GM19035 (cell line): ENCODE measurements around the gene BRAF.
"Not testable (repeated sequence)": the region's sequence is repeated elsewhere in the genome, so short reads cannot be mapped to it uniquely, and the experiment has no call there.

Source experiments
- ATAC-seq: cut with Tn5 transposase; IDR thresholded peaks from one replicate; pipeline ENCODE4 v1.9.1; 2021; ENCODE audit not compliant: unreplicated experiment

Gene BRAF

DNA sequence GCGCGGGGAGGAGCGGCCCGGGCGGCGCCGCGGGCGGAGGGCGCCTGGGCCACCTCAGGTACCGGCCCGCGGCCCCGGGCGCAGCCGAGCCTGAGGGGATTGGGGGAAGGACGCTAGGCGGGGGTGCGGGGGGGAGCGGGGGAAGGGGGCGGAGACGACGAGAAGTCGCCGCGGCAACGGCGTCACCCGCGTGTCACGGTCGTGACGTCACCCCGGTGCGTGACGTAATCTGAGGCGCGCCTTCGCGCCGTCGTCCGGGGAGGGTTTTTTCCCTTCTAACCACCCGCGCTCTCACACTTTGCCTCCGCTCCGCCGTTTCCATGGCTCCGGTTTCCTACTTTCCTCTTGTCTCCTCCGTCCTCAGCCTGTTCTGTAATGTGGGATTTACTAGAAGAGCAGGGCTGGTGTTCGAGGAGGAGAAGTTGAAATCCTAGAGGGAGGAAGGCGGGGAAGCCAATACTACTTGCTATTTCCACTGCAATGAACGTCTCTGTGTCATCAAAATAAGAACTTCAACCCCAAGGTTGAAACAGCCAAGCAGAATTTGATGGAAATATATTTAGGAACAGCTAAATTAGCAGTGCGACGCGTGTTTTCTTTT lies at the start of gene BRAF:
TSS of gene BRAF (minus strand) at position 109 of the 601 bp plus-strand sequence. CDS start 226 bp downstream, outside the sequence.
- peak; percentile 57 for ATAC-seq

GRCh38 chr7:140972876-140973829 lies 48.4 kb upstream of the BRAF start:
- ATAC-seq = no peak

DNA sequence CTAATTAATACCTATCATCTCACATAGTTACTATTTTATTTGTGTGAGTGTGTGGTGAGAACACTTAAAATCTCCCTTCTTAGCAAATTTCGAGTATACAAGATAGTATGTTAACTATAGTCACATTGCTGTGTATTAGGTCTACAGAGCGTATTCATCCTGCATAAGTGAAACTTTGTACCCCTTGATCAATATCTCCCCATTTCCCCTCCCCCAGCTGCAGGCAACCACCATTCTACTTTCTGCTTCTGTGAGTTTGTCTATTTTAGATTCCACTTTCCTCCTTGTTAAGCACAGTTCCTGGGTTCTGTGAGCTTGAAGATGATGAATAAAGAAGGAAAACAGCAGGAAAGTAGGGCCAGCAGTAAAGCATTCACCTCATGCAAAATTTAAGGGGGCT lies 47.6 kb upstream of the BRAF start:
- no peak for ATAC-seq

DNA sequence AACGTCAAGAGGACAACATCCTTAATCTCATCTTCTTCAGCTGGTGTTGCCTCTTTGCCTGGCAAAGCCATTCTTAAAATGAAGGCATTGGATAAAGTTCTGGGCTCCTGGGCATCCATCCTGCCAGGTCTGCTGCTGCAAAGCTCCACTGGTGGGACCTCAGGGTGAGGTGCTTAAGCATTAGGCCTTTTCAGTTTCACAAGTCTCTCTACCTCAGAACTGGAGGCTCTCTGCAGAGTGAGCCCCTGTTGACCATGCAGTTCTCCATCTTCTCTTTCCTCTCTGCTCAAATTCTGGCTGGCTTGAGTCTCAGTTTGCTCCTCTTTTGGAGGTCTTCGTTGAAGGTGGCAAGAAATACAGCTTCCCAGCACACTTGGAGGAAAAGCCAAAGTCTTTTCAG lies 42.7 kb upstream of the BRAF start:
- no peak for ATAC-seq

DNA sequence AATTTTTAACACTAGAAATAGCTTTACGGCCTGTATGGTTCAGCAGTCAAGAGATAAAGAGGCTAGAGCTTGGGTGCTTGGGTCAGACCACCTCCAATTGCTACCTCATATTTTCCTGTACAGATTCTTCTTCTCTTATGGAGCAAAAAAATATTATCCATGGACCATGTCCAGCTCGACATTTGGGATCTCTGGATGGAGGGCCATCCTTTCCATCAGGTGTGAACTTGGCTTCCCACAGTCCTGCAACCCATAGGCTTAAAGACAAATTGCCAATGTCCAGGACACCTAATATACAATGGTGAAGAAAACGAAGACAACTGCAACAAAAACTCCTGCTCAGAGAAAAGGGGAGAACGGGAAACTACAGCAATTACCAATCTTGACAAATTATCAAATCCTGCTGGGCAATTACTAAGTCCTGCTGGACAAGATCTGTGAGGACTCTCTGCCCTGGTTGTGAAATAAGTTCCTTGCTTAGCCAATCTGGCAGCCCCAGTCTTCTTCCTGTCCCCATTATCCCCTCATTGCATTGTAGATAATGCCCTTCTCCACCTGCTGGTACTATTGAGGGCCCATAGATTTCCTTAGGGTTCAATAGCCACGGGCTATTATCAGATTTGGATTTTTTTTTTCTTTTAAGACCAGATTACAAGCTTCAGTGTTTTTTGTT lies 42.0 kb upstream of the BRAF start:
- no peak for ATAC-seq

- ATAC-seq = no peak
Observed at GRCh38 chr7:140961117-140961516, 36.4 kb upstream of the BRAF start.

DNA sequence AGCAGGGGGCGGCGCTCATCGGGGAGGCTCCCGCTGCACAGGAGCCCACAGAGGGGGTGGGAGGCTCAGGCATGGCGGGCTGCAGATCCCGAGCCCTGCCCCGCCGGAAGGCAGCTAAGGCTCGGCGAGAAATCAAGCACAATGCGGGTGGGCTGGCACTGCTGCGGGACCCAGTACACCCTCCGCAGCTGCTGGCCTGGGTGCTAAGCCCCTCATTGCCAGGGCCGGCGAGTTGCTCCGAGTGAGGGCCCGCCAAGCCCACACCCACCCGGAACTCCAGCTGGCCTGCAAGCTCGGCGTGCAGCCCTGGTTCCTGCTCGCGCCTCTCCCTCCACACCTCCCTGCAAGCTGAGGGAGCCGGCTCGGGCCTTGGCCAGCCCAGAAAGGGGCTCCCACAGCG lies 32.3 kb upstream of the BRAF start:
- ATAC-seq = not testable (repeated sequence)

DNA sequence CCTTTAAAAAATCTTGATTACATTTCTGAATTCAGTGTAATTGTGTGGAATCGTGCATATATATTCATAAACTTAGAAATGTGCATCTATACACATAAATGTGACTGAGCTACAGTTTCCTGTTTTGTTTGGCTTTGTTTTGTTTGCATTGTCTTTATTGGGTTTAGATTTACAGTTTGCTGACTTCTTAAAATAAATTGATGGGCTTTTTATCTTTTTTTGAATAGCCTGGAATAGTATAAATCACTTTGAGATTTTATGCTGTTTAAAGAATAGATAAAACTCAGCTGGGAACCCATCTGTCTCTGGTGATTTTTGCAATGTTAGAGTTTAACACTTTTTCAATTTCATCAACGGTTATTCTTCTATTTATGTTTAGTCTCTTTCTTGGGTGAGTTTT lies 21.2 kb upstream of the BRAF start:
- no peak for ATAC-seq

DNA sequence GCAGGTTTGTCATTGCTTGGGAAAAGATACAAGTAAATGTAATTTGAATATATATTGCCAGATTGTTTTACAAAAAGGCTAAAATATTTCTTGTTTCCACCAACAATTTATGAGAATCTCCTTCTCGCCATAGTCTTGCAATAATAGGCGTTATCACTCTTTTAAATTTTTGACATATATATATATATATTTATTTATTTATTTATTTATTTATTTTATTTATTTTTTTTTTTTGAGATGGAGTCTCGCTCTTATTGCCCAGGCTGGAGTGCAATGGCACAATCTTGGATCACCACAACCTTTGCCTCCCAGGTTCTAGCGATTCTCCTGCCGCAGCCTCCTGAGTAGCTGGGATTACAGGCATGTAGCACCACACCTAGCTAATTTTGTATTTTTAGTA lies 17.5 kb upstream of the BRAF start:
- ATAC-seq = not testable (repeated sequence)

DNA sequence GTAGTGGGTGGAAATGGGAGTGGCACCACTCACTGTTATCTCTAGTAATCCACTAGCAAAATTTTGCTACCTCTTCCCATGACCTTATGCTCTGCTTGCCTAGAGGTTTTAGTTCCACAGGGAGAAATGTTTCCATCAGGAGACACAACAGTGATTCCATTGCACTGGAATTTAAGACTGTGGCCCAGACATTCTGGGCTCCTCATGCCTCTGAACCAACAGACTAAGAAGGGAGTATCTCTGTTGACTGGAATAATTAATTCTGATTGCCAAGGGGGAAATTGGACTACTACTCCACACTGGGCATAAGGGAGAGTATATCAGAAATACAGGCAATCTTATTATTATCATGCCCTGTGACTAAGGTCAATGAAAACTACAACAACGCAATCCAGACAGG lies 16.2 kb upstream of the BRAF start:
- no peak for ATAC-seq

DNA sequence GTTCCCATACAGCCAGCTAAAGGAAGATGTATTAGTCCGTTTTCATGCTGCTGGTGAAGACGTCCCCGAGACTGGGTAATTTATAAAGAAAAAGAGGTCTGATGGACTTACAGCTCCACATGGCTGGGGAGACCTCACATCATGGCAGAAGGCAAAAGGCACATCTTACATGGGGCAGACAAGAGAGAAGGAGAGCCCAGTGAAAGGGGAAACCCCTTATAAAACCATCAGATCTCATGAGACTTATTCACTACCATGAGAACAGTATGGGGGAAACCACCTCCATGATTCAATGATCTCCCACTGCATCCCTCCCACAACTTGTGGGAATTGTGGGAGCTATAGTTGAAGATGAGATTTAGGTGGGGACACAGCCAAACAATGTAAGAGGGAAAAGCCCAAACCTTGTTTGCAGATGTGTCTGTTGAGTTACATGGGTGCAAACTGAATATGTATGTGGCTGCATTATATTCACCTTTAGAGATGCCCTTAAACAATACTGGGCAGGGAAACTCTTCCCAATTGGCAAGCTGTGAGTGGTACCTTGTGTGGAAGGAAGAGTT lies 13.1 kb upstream of the BRAF start:
- no peak for ATAC-seq

DNA sequence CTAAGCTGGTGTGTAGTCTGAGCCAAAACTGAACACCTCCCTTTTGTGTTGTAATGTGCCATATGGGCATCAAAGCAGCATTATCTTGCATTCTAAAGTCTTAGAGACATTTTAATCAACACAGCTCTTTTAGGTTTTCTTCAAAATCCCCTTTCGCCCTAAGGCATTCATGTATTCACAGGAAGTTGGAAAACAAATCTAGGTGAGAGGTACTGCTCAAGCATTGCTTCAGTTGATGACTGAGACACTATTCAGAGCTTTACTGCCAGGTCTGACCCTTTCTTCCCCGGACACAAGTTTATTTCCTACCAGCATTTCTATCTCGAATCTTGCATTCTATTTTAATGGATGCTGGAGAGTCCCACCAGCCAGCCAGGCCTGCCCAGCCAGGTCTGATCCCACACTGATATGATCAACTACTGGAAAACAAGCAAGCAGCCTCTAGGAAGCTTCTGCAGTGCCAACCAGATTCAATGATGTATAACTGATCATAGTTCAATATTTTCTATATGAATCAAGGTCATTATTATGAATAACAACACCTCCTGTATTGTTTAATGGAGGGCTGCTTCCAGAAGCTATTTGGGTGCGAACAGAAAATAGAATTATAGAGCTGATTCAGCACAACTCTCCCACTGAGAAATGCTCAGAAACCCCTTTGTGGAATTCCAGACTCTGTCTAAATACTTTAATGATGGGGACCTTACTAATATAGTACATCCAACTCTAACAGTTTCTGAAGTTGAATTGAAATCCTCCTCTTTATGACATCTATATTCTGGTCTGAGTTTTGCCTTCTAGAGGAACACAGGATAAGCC lies 4.0 kb upstream of the BRAF start:
- ATAC-seq = no peak

DNA sequence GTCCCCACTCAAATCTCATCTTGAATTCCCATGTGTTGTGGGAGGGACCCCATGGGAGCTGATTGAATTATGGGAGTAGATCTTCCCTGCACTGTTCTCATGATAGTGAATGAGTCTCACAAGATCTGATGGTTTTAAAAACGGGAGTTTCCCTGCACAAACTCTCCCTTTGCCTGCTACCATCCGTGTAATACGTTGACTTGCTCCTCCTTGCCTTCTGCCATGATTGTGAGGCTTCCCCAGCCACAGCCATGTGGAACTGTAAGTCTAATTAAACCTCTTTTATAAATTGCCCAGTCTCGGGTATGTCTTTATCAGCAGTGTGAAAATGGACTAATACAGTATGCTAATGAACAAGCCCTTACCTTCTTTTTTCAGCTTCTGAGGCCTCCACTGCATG lies 3.2 kb upstream of the BRAF start:
- ATAC-seq = not testable (repeated sequence)

DNA sequence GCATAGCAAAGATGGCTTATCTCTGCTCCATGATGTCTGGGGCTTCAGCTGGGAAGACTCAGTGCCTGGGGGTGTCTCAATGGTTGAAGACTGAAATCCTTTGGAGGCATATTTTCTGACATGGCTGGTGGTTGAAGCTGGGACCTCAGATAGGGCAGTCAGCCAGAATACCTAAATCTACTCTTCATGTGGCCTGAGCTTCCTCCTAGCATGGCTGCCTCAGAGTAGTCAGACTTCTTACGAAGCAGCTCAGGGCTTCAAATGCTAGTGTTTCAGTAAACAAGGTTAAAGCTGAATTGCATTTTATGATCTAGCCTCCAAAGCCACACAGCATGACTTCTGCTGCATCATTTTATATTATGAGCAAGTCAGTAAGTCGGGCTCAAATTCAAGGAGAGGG lies 2.6 kb upstream of the BRAF start:
- no peak for ATAC-seq

DNA sequence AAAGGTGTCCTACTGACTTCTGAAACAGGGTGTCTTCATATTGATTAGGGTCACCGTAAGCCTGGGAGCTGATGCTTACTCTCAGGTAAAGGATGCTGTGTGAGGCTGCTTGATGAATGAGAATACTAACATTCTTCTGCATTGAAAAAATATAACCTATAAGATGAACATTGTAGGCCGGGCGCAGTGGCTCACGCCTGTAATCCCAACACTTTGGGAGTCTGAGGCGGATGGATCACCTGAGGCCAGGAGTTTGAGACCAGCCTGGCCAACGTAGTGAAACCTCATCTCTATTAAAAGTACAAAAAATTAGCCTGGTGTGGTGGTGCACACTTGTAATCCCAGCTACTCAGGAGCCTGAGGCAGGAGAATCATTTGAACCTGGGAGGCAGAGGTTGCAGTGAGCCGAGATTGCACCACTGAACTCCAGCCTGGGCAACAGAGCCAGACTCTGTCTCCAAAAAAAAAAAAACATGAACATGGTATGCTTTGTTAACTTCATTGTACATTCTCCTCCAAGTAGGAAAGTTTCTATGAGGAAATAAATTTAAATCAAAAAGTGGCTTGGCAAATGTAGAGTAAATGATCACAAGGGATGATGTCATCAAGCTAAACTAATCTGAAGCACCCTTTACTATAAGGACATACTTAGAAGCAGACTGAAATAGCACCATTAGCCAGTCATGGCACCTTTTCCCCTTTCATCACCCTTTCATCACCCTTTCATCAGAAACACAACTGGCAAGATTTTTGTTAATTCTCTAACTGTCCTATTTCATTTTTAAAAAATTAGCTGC lies 1.5 kb upstream of the BRAF start:
- ATAC-seq = no peak

GRCh38 chr7:140924019-140924820 lies 509 bp downstream of the BRAF start:
- ATAC-seq = peak; percentile 84

DNA sequence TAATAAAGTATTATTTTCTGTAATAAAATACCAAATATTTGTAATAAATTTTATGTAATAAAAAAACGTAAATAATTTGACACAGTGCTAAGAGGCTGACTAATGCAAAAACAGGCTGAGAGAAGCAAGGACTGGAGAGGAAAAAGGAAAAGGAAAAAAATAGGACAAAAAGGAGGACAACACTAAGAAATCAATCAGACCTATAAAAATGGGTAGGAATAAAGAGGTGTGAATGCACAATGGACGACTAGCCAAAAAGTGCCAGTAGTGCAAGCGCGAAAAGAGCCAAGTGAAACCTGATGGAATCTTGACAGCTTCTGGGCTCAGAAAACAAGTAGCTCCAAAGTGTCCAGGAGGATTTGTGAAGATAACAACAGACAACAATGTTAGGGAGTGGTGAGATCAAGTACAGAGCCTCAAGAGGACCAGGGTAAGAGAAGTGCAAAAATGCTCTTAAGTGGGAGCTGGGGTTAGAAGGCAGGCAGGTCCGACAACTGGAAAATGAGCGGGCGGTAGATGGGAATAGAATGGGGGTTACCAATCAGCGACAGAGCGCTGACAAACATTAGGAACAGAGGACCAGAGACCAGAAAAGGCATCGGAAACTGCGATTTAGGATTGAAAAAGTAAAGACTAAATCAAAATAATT lies 1.2 kb downstream of the BRAF start:
- ATAC-seq = peak; percentile 3

GRCh38 chr7:140922741-140923345 lies 1.9 kb downstream of the BRAF start:
- no peak for ATAC-seq
